HepG2 (cell line): ENCODE measurements around the gene INF2. TPM values are rescaled to one million over a fixed set of nuclear protein-coding genes. Genes with fewer than 3 reads are reported as not detected.

Experiments used
- CC2D1A ChIP-seq: sonication (generic); formaldehyde crosslinking; IDR thresholded peaks from 2 replicates; pipeline ENCODE4 v1.8.1; 2023; ENCODE audit warnings: mild to moderate bottlenecking, missing genetic modification reagents
- DMTF1 ChIP-seq: sonication (generic); formaldehyde crosslinking; IDR thresholded peaks from 2 replicates; pipeline ENCODE4 v1.4.0; 2020; ENCODE audit warnings: mild to moderate bottlenecking, missing genetic modification reagents
- JARID2 ChIP-seq: sonication (generic); formaldehyde crosslinking; IDR thresholded peaks from 2 replicates; pipeline ENCODE4 v1.8.1; 2023; ENCODE audit warnings: missing genetic modification reagents, inconsistent platforms; ENCODE audit not compliant: insufficient replicate concordance
- RFX5 ChIP-seq: IDR thresholded peaks from 2 replicates; pipeline ENCODE4 v1.6.1; 2011; ENCODE audit warnings: low read depth, low read length, improper control_type of control experiment
- ZBTB40 ChIP-seq, 2 experiments: fragments of 450-650 bp in 1 of 2; sonication (generic) in 1 of 2; formaldehyde crosslinking in 1 of 2; IDR thresholded peaks; 2 replicates each; pipeline versions ENCODE4 v1.6.1 to v1.8.0; 2016 to 2022; ENCODE audit warnings: antibody characterized with exemption in 1 of 2, mild to moderate bottlenecking in 1 of 2, missing genetic modification reagents in 1 of 2
- ZNF281 ChIP-seq: sonication (generic); formaldehyde crosslinking; IDR thresholded peaks from 2 replicates; pipeline ENCODE4 v1.4.0; 2020; ENCODE audit warnings: missing genetic modification reagents, borderline replicate concordance
- polyA plus RNA-seq, 8 experiments: library from polyadenylated mRNA; depleted of rRNA in 3 of 8; stranded (reverse) in 7 of 8; unstranded in 1 of 8; fragments of >200 nt; fragmentation: Illumina TruSeq in 4 of 8; extraction: Trizol in 4 of 8; gene quantifications; 2 replicates each; pipeline versions ENCODE4 v1.2.1 to v1.2.3, GENCODE V29; 2011 to 2016; ENCODE audit warnings: low read depth in 4 of 8, missing spikeins in 1 of 8, mixed read lengths in 1 of 8; ENCODE audit not compliant: insufficient read depth in 1 of 8
- total RNA-seq, 5 experiments: library from RNA; depleted of rRNA; stranded (reverse); fragments of >200 nt; fragmentation: Illumina TruSeq; extraction: Trizol; gene quantifications; 2 replicates each; pipeline ENCODE4 v1.2.3, GENCODE V29; 2016; ENCODE audit warnings: low read depth in 1 of 5
- TF ChIP-seq, protein P1 (sequence below): sonication (generic); formaldehyde crosslinking; IDR thresholded peaks from 2 replicates; pipeline ENCODE4 v1.5.1; 2020; ENCODE audit warnings: mild to moderate bottlenecking, missing genetic modification reagents, moderate library complexity

Gene INF2
- total and polyA plus RNA-seq, 2 of the 13 experiments (the other 11 are each of a cell fraction or from before 2014, with no cell fraction given) = 16.4 to 26.4 TPM

GRCh38 chr14:104686624-104687517 lies 2.5 kb upstream of the INF2 start (continued):
- TF ChIP-seq ZNF281 (CRISPR knock-in tag) (no peak), DMTF1 (CRISPR knock-in tag) (no peak), ZBTB40 (IDR thresholded peaks at IDR 0.05) (no peak), ZBTB40 (CRISPR knock-in tag; IDR thresholded peaks at IDR 0.05) (no peak), CC2D1A (CRISPR knock-in tag) (no peak), RFX5 (no peak), JARID2 (CRISPR knock-in tag) (no peak)
- TF ChIP-seq, protein P1, sequence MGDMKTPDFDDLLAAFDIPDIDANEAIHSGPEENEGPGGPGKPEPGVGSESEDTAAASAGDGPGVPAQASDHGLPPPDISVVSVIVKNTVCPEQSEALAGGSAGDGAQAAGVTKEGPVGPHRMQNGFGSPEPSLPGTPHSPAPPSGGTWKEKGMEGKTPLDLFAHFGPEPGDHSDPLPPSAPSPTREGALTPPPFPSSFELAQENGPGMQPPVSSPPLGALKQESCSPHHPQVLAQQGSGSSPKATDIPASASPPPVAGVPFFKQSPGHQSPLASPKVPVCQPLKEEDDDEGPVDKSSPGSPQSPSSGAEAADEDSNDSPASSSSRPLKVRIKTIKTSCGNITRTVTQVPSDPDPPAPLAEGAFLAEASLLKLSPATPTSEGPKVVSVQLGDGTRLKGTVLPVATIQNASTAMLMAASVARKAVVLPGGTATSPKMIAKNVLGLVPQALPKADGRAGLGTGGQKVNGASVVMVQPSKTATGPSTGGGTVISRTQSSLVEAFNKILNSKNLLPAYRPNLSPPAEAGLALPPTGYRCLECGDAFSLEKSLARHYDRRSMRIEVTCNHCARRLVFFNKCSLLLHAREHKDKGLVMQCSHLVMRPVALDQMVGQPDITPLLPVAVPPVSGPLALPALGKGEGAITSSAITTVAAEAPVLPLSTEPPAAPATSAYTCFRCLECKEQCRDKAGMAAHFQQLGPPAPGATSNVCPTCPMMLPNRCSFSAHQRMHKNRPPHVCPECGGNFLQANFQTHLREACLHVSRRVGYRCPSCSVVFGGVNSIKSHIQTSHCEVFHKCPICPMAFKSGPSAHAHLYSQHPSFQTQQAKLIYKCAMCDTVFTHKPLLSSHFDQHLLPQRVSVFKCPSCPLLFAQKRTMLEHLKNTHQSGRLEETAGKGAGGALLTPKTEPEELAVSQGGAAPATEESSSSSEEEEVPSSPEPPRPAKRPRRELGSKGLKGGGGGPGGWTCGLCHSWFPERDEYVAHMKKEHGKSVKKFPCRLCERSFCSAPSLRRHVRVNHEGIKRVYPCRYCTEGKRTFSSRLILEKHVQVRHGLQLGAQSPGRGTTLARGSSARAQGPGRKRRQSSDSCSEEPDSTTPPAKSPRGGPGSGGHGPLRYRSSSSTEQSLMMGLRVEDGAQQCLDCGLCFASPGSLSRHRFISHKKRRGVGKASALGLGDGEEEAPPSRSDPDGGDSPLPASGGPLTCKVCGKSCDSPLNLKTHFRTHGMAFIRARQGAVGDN (CRISPR knock-in tag) = peak; percentile 30
